HepG2 (cell line): ENCODE measurements around the gene IKZF3. TPM values are rescaled to one million over a fixed set of nuclear protein-coding genes. Genes with fewer than 3 reads are reported as not detected.

Experiments used
- CENPT ChIP-seq: sonication (generic); formaldehyde crosslinking; IDR thresholded peaks from 2 replicates; pipeline ENCODE4 v1.8.0; 2022; ENCODE audit warnings: low read depth, mild to moderate bottlenecking, moderate library complexity, missing genetic modification reagents
- HNRNPL ChIP-seq: fragments of 200-400 bp; formaldehyde crosslinking; IDR thresholded peaks from 2 replicates; pipeline ENCODE4 v1.6.1; 2017; ENCODE audit warnings: mild to moderate bottlenecking, low read depth, low read length
- KDM2A ChIP-seq: sonication (generic); formaldehyde crosslinking; IDR thresholded peaks from 2 replicates; pipeline ENCODE4 v1.4.0; 2020; ENCODE audit warnings: low read depth, missing genetic modification reagents, borderline replicate concordance
- MEIS1 ChIP-seq: sonication (generic); formaldehyde crosslinking; IDR thresholded peaks from 2 replicates; pipeline ENCODE4 v1.9.0; 2021; ENCODE audit warnings: mild to moderate bottlenecking, missing genetic modification reagents, moderate library complexity, borderline replicate concordance
- NFRKB ChIP-seq: fragments of 450-650 bp; IDR thresholded peaks from 2 replicates; pipeline ENCODE4 v1.6.1; 2017
- NR2C2 ChIP-seq: sonication (generic); formaldehyde crosslinking; IDR thresholded peaks from 2 replicates; pipeline ENCODE4 v1.4.0; 2020; ENCODE audit warnings: missing genetic modification reagents, mild to moderate bottlenecking, moderate library complexity, borderline replicate concordance
- PITX1 ChIP-seq: sonication (generic); formaldehyde crosslinking; IDR thresholded peaks from 2 replicates; pipeline ENCODE4 v1.5.1; 2020; ENCODE audit warnings: mild to moderate bottlenecking, missing genetic modification reagents
- ZBTB3 ChIP-seq: sonication (generic); formaldehyde crosslinking; IDR thresholded peaks from 2 replicates; pipeline ENCODE4 v1.4.0; 2020; ENCODE audit warnings: low read depth, mild to moderate bottlenecking, moderate library complexity, missing genetic modification reagents, borderline replicate concordance
- ZNF143 ChIP-seq: sonication (generic); formaldehyde crosslinking; IDR thresholded peaks from 2 replicates; pipeline ENCODE4 v1.4.0; 2020; ENCODE audit warnings: missing genetic modification reagents
- ZNF292 ChIP-seq: sonication (generic); formaldehyde crosslinking; IDR thresholded peaks from 2 replicates; pipeline ENCODE4 v1.8.1; 2022; ENCODE audit warnings: mild to moderate bottlenecking, low read depth, missing genetic modification reagents, borderline replicate concordance
- ZNF713 ChIP-seq: sonication (generic); formaldehyde crosslinking; IDR thresholded peaks from 2 replicates; pipeline ENCODE4 v1.4.0; 2020; ENCODE audit warnings: mild to moderate bottlenecking, missing genetic modification reagents
- ZNF879 ChIP-seq: sonication (generic); formaldehyde crosslinking; IDR thresholded peaks from 2 replicates; pipeline ENCODE4 v1.8.1; 2023; ENCODE audit warnings: missing genetic modification reagents
- ZSCAN22 ChIP-seq: sonication (generic); formaldehyde crosslinking; IDR thresholded peaks from 2 replicates; pipeline ENCODE4 v1.4.0; 2020; ENCODE audit warnings: mild to moderate bottlenecking, missing genetic modification reagents
- polyA plus RNA-seq, 8 experiments: library from polyadenylated mRNA; depleted of rRNA in 3 of 8; stranded (reverse) in 7 of 8; unstranded in 1 of 8; fragments of >200 nt; fragmentation: Illumina TruSeq in 4 of 8; extraction: Trizol in 4 of 8; gene quantifications; 2 replicates each; pipeline versions ENCODE4 v1.2.1 to v1.2.3, GENCODE V29; 2011 to 2016; ENCODE audit warnings: low read depth in 4 of 8, missing spikeins in 1 of 8, mixed read lengths in 1 of 8; ENCODE audit not compliant: insufficient read depth in 1 of 8
- total RNA-seq, 5 experiments: library from RNA; depleted of rRNA; stranded (reverse); fragments of >200 nt; fragmentation: Illumina TruSeq; extraction: Trizol; gene quantifications; 2 replicates each; pipeline ENCODE4 v1.2.3, GENCODE V29; 2016; ENCODE audit warnings: low read depth in 1 of 5
- TF ChIP-seq, protein P1 (sequence below): sonication (generic); formaldehyde crosslinking; IDR thresholded peaks from 2 replicates; pipeline ENCODE4 v1.8.0; 2022; ENCODE audit warnings: mild to moderate bottlenecking, missing genetic modification reagents
- TF ChIP-seq, protein P2 (sequence below): conservative IDR thresholded peaks from 2 replicates; pipeline ENCODE4 v1.6.1; 2018; ENCODE audit warnings: missing genetic modification reagents
- TF ChIP-seq, protein P3 (sequence below), 2 experiments: fragments of 450-650 bp in 1 of 2; sonication (generic) in 1 of 2; formaldehyde crosslinking; IDR thresholded peaks; 2 replicates each; pipeline versions ENCODE4 v1.5.0 to v1.8.0; 2020 to 2022; ENCODE audit warnings: mild to moderate bottlenecking in 1 of 2, missing genetic modification reagents in 1 of 2
- TF ChIP-seq, protein P4 (sequence below): IDR thresholded peaks from 2 replicates; pipeline ENCODE4 v1.4.0; 2020; ENCODE audit warnings: mild to moderate bottlenecking, missing genetic modification reagents

Gene IKZF3
- total and polyA plus RNA-seq, 2 of the 13 experiments (the other 11 are each of a cell fraction or from before 2014, with no cell fraction given): not detected

DNA sequence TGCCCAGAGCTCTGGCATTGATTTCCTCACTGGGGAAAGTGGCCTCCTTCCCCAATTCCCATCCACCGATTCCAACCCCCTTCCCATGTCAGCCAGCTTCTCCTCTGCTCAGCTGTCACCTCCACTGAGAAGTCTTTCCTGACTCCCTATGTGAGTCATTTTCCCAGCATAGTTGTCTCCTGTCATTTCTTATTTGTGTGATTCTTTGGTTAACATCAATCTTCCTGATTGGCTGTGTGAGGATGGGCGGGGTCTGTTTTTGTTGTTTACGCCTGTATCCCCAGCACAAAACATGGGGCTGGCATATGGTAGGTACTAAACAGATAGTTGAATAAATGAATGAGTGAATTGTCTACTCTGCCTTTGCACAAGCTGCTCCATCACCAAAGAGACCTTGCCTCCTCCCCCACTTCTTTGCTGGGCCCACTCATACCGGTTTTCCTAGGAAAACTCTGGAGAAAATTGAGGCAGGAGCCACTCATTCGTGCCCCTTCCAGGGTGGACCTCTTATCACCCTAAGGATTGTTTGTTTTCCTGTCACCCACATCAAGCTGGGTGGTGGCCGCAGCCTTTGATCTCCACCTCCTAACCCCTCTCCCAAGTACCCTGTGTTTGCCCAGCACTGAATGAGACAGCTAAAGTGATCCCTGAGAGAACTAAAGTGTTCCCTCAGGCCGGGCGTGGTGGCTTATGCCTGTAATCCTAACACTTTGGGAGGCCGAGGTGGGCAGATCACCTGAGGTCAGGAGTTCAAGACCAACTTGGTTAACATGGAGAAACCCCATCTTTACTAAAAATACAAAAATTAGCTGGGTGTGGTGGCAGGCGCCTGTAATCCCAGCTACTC lies 127.6 kb downstream of the IKZF3 start (continued):
- TF ChIP-seq, protein P1, sequence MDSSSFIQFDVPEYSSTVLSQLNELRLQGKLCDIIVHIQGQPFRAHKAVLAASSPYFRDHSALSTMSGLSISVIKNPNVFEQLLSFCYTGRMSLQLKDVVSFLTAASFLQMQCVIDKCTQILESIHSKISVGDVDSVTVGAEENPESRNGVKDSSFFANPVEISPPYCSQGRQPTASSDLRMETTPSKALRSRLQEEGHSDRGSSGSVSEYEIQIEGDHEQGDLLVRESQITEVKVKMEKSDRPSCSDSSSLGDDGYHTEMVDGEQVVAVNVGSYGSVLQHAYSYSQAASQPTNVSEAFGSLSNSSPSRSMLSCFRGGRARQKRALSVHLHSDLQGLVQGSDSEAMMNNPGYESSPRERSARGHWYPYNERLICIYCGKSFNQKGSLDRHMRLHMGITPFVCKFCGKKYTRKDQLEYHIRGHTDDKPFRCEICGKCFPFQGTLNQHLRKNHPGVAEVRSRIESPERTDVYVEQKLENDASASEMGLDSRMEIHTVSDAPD (CRISPR knock-in tag): 0 out of 2 replicates have a peak, but pooled peaks have one; percentile 31
- TF ChIP-seq ZSCAN22 (CRISPR knock-in tag): no peak
- TF ChIP-seq ZNF879 (CRISPR knock-in tag): no peak
- TF ChIP-seq NFRKB: no peak
- TF ChIP-seq HNRNPL: peak; percentile 68; the same call in 1 of the 2 replicates
- TF ChIP-seq, protein P2, sequence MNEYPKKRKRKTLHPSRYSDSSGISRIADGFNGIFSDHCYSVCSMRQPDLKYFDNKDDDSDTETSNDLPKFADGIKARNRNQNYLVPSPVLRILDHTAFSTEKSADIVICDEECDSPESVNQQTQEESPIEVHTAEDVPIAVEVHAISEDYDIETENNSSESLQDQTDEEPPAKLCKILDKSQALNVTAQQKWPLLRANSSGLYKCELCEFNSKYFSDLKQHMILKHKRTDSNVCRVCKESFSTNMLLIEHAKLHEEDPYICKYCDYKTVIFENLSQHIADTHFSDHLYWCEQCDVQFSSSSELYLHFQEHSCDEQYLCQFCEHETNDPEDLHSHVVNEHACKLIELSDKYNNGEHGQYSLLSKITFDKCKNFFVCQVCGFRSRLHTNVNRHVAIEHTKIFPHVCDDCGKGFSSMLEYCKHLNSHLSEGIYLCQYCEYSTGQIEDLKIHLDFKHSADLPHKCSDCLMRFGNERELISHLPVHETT (CRISPR knock-in tag): no peak
- no peak for TF ChIP-seq ZBTB3
- TF ChIP-seq MEIS1 (CRISPR knock-in tag): peak; percentile 85; the same call in 1 of the 2 replicates
- peak; percentile 91 for TF ChIP-seq PITX1 (CRISPR knock-in tag)
- no peak for TF ChIP-seq ZNF713 (CRISPR knock-in tag)
- no peak for TF ChIP-seq CENPT
- no peak for TF ChIP-seq ZNF292
- TF ChIP-seq, protein P3, sequence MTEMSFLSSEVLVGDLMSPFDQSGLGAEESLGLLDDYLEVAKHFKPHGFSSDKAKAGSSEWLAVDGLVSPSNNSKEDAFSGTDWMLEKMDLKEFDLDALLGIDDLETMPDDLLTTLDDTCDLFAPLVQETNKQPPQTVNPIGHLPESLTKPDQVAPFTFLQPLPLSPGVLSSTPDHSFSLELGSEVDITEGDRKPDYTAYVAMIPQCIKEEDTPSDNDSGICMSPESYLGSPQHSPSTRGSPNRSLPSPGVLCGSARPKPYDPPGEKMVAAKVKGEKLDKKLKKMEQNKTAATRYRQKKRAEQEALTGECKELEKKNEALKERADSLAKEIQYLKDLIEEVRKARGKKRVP (CRISPR knock-in tag; IDR thresholded peaks at IDR 0.05): 0 out of 4 replicates have a peak, but pooled peaks of 1 of the 2 experiments have one; percentile 19
- TF ChIP-seq, protein P4, sequence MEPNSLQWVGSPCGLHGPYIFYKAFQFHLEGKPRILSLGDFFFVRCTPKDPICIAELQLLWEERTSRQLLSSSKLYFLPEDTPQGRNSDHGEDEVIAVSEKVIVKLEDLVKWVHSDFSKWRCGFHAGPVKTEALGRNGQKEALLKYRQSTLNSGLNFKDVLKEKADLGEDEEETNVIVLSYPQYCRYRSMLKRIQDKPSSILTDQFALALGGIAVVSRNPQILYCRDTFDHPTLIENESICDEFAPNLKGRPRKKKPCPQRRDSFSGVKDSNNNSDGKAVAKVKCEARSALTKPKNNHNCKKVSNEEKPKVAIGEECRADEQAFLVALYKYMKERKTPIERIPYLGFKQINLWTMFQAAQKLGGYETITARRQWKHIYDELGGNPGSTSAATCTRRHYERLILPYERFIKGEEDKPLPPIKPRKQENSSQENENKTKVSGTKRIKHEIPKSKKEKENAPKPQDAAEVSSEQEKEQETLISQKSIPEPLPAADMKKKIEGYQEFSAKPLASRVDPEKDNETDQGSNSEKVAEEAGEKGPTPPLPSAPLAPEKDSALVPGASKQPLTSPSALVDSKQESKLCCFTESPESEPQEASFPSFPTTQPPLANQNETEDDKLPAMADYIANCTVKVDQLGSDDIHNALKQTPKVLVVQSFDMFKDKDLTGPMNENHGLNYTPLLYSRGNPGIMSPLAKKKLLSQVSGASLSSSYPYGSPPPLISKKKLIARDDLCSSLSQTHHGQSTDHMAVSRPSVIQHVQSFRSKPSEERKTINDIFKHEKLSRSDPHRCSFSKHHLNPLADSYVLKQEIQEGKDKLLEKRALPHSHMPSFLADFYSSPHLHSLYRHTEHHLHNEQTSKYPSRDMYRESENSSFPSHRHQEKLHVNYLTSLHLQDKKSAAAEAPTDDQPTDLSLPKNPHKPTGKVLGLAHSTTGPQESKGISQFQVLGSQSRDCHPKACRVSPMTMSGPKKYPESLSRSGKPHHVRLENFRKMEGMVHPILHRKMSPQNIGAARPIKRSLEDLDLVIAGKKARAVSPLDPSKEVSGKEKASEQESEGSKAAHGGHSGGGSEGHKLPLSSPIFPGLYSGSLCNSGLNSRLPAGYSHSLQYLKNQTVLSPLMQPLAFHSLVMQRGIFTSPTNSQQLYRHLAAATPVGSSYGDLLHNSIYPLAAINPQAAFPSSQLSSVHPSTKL (CRISPR knock-in tag): peak; percentile 93
- TF ChIP-seq KDM2A: 0 out of 2 replicates have a peak, but pooled peaks have one; percentile 20
- TF ChIP-seq NR2C2 (CRISPR knock-in tag): no peak
- TF ChIP-seq ZNF143 (CRISPR knock-in tag): 0 out of 2 replicates have a peak, but pooled peaks have one; percentile 35
